Mesothelial cell of epicardium (in vitro differentiated cells): ENCODE results near the gene RYR2. TPM values are rescaled to one million over a fixed set of nuclear protein-coding genes. Genes with fewer than 3 reads are reported as not detected.

ENCODE experiments used
- DNase-seq, 2 experiments: peaks; one replicate each; pipeline ENCODE4 v3.0.0; 2021; ENCODE audit warnings: low spot score in 2 of 2; ENCODE audit not compliant: unreplicated experiment in 2 of 2
- H3K27ac Mint-ChIP-seq: 2 replicates; pipeline ENCODE4 v1.8.0; 2021; ENCODE audit warnings: mixed read lengths
- H3K27me3 Mint-ChIP-seq: 2 replicates; pipeline ENCODE4 v1.8.0; 2021; ENCODE audit warnings: low read depth, mixed read lengths
- H3K36me3 Mint-ChIP-seq: 2 replicates; pipeline ENCODE4 v1.8.0; 2021; ENCODE audit warnings: mixed read lengths
- H3K4me1 Mint-ChIP-seq: 2 replicates; pipeline ENCODE4 v1.8.0; 2021; ENCODE audit warnings: mixed read lengths
- H3K4me3 Mint-ChIP-seq: 2 replicates; pipeline ENCODE4 v1.8.0; 2021; ENCODE audit warnings: mild to moderate bottlenecking, moderate library complexity, mixed read lengths
- H3K9me3 Mint-ChIP-seq: 2 replicates; pipeline ENCODE4 v1.8.0; 2021; ENCODE audit warnings: mixed read lengths
- CTCF ChIP-seq: fragments of 200-600 bp; sonication (generic); IDR thresholded peaks from one replicate; pipeline ENCODE4 v1.5.0; 2021; ENCODE audit warnings: antibody characterized with exemption; ENCODE audit not compliant: unreplicated experiment
- total RNA-seq: library from RNA; stranded (reverse); gene quantifications from 3 replicates; pipeline ENCODE4 v1.2.1, GENCODE V29; 2021

Gene RYR2
- 5.1 to 13.0 TPM (median 6.1 TPM) in 3 replicates for total RNA-seq

- H3K27ac Mint-ChIP-seq, result no peak within 1 kb of the TSS
- H3K4me3 Mint-ChIP-seq, result peak within 1 kb of the TSS; percentile 72
- peaks cover 42% of the 10 kb centered on the region for H3K27me3 Mint-ChIP-seq
These were observed at the start of gene RYR2 for GRCh38 chr1:237041795-237042525. TSS of gene RYR2 (plus strand) at chr1:237042184. CDS start at chr1:237042522, 338 bp downstream.

GRCh38 chr1:236992449-236992848 is 49.5 kb upstream of the RYR2 start:
- Mint-ChIP-seq H3K27ac (no peak overlapping the region), H3K36me3 (no peaks in the 10 kb centered on the region), H3K4me1 (no peaks in the 10 kb centered on the region), H3K4me3 (no peak overlapping the region), H3K9me3 (peaks cover 34% of the 10 kb centered on the region), H3K27me3 (no peaks in the 10 kb centered on the region)
- no peak for DNase-seq
- no peak for TF ChIP-seq CTCF

More at GRCh38 chr1:237041795-237042525, at the start of gene RYR2:
- no peaks in the 10 kb centered on the region for H3K9me3 Mint-ChIP-seq
- no peaks in the 10 kb centered on the region for H3K36me3 Mint-ChIP-seq
- H3K4me1 Mint-ChIP-seq, result peaks cover 27% of the 10 kb centered on the region
- TF ChIP-seq CTCF, result peak; percentile 11
- peak; percentile 52 to 71 for DNase-seq

- Mint-ChIP-seq H3K9me3 (peaks cover 21% of the 10 kb centered on the region), H3K27ac (no peak overlapping the region), H3K27me3 (no peaks in the 10 kb centered on the region)
These were observed 47.5 kb upstream of the RYR2 start for GRCh38 chr1:236994450-236994849.

GRCh38 chr1:236997361-236997760 is 44.6 kb upstream of the RYR2 start:
- Mint-ChIP-seq H3K27ac (no peak overlapping the region), H3K27me3 (peaks cover 3% of the 10 kb centered on the region), H3K4me1 (no peaks in the 10 kb centered on the region), H3K9me3 (no peaks in the 10 kb centered on the region), H3K36me3 (no peaks in the 10 kb centered on the region), H3K4me3 (no peak overlapping the region)
- no peak for DNase-seq
- TF ChIP-seq CTCF, result no peak

More at GRCh38 chr1:236994450-236994849, 47.5 kb upstream of the RYR2 start:
- Mint-ChIP-seq H3K4me3 (no peak overlapping the region), H3K4me1 (no peaks in the 10 kb centered on the region), H3K36me3 (no peaks in the 10 kb centered on the region)
- DNase-seq, result no peak
- no peak for TF ChIP-seq CTCF

GRCh38 chr1:236997882-236998281 is 44.1 kb upstream of the RYR2 start:
- no peak for TF ChIP-seq CTCF
- no peaks in the 10 kb centered on the region for H3K36me3 Mint-ChIP-seq
- H3K4me1 Mint-ChIP-seq, result no peaks in the 10 kb centered on the region
- H3K9me3 Mint-ChIP-seq, result no peaks in the 10 kb centered on the region
- no peak overlapping the region for H3K4me3 Mint-ChIP-seq
- no peak overlapping the region for H3K27ac Mint-ChIP-seq
- no peak for DNase-seq
- H3K27me3 Mint-ChIP-seq, result peaks cover 3% of the 10 kb centered on the region
